ENCODE measurements around the gene CFAP69. TPM values are rescaled to one million over a fixed set of nuclear protein-coding genes. Genes with fewer than 3 reads are reported as not detected.

CFAP69 gene
- 2.7 to 3.4 TPM (median 3.3 TPM) in 3 replicates for total RNA-seq (2021)
- percentile 51 among the genes with signal in this experiment for Bru-seq, nascent RNA
- long read RNA-seq, experiment 1, partial matches to known transcripts = 0 of 9 reads
- long read RNA-seq, experiment 1, other reads (novel, unspliced or antisense) = 9 of 9 reads
- long read RNA-seq, experiment 2, partial matches to known transcripts = 0 of 1 reads
- long read RNA-seq, experiment 2, other reads (novel, unspliced or antisense) = 1 of 1 reads
- long read RNA-seq, experiment 3, partial matches to known transcripts = 2 of 6 reads
- long read RNA-seq, experiment 3, other reads (novel, unspliced or antisense) = 4 of 6 reads

DNA sequence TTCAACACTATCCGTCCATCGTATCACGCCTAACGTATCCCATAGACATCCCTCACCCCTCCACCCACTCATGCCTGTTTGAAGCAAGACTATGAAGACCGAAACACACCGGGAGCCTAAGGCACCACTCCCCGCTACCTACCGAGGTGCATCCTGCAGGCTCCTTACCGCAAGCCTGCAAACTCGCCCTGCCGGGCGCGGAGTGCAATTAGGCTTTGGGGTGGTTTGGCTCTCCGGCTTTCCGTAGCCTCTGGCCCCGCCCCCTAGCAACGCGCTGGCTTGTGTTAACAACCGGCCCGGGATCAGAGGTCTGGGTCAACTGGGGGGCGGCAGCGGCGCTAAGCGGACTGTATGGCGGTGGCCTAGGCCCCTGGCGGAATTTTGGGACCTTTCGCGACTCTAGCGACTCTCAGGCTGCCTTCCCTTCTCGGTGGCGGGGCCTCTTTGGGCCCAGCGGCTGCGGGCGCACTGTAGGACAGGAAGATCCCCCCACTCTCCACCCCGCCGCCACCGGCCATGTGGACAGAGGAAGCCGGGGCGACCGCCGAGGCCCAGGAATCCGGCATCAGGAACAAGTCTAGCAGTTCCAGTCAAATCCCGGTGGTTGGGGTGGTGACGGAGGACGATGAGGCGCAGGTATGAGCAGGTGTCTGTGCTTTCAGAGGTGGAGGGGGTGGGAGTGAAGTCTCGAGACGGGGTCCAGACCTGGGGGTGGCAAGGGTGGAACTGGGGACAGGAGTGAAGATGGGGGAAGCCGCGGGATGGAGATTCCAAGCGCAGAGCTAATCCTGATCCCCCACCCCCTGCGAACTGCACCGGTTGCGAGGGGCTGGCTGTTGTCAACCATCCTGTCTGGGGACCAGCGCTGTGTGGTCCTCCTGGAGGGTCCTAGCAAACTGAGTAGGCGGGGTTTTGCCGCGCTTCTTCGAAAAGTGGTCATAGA lies at the start of gene CFAP69:
TSS of gene CFAP69 (plus strand) at position 266 of the 943 bp plus-strand sequence. CDS start at position 517, 251 bp downstream.
- Mint-ChIP-seq H3K27ac (no peak within 1 kb of the TSS), H3K36me3 (no peaks in the 10 kb centered on the region), H3K4me1 (peaks cover 43% of the 10 kb centered on the region), H3K27me3 (ENCODE audit: low read depth) (peaks cover 31% of the 10 kb centered on the region), H3K9me3 (no peaks in the 10 kb centered on the region), H3K4me3 (peak within 1 kb of the TSS; percentile 95)
- ChIA-PET POLR2A (interaction anchor here (1.2 to 1.3 kb wide), 2 partner anchors 21 to 33 kb away, joined by 3 to 5 read pairs; partner anchors contain the start of gene STEAP2), CTCF (interaction anchor here (0.8 to 2.6 kb wide), 4 partner anchors 15 to 183 kb away, joined by 3 to 11 read pairs (median 6); partner anchors contain the start of gene STEAP2)
- ATAC-seq (peak; percentile 83), DNase-seq (ENCODE audit: low spot score) (peak; percentile 98)
- no peak for TF ChIP-seq ZNF263 (CRISPR knock-in tag; IDR thresholded peaks at IDR 0.05; ENCODE audit: low read depth)
- TF ChIP-seq FOXK1 (CRISPR knock-in tag; IDR thresholded peaks at IDR 0.05) = peak; percentile 97
- TF ChIP-seq ARID4B (CRISPR knock-in tag; IDR thresholded peaks at IDR 0.05; ENCODE audit: borderline replicate concordance) = no peak
- TF ChIP-seq ZNF121 (CRISPR knock-in tag; IDR thresholded peaks at IDR 0.05) = no peak
- no peak for TF ChIP-seq EMX1 (CRISPR knock-in tag; IDR thresholded peaks at IDR 0.05)
- TF ChIP-seq MLX (CRISPR knock-in tag; IDR thresholded peaks at IDR 0.05) = no peak
- TF ChIP-seq NFYB (CRISPR knock-in tag; conservative IDR thresholded peaks at IDR 0.05; ENCODE audit: low read depth) = 0 out of 2 replicates have a peak, but pooled peaks have one; percentile 5
- TF ChIP-seq TCF7 (CRISPR knock-in tag; IDR thresholded peaks at IDR 0.05; ENCODE audit: low read depth) = no peak
- TF ChIP-seq ZNF396 (CRISPR knock-in tag; IDR thresholded peaks at IDR 0.05; ENCODE audit: borderline replicate concordance) = no peak
- TF ChIP-seq E2F5 (CRISPR knock-in tag; IDR thresholded peaks at IDR 0.05) = no peak
- no peak for TF ChIP-seq ELF4 (CRISPR knock-in tag; IDR thresholded peaks at IDR 0.05; ENCODE audit: low read depth)
- TF ChIP-seq, protein P1, sequence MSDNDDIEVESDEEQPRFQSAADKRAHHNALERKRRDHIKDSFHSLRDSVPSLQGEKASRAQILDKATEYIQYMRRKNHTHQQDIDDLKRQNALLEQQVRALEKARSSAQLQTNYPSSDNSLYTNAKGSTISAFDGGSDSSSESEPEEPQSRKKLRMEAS (CRISPR knock-in tag; IDR thresholded peaks at IDR 0.05) = peak; percentile 55
- TF ChIP-seq PRRX2 (CRISPR knock-in tag; IDR thresholded peaks at IDR 0.05) = no peak
- 0 out of 2 replicates have a peak, but pooled peaks have one; percentile 39 for TF ChIP-seq ATF1 (CRISPR knock-in tag; IDR thresholded peaks at IDR 0.05)
- peak; percentile 81 for TF ChIP-seq CREM (CRISPR knock-in tag; IDR thresholded peaks at IDR 0.05)
- 0 out of 2 replicates have a peak, but pooled peaks have one; percentile 11 for TF ChIP-seq ZBTB43 (CRISPR knock-in tag; IDR thresholded peaks at IDR 0.05)
- no peak for TF ChIP-seq JAZF1 (CRISPR knock-in tag; IDR thresholded peaks at IDR 0.05)
- no peak for TF ChIP-seq RELA (CRISPR knock-in tag; IDR thresholded peaks at IDR 0.05; ENCODE audit: borderline replicate concordance)
- TF ChIP-seq ZNF232 (CRISPR knock-in tag; IDR thresholded peaks at IDR 0.05) = 0 out of 2 replicates have a peak, but pooled peaks have one; percentile 69
- TF ChIP-seq CREB1 (CRISPR knock-in tag; IDR thresholded peaks at IDR 0.05) = no peak
- no peak for TF ChIP-seq ZNF671 (CRISPR knock-in tag; IDR thresholded peaks at IDR 0.05)
- peak; percentile 74; the same call in 1 of the 2 replicates for TF ChIP-seq TEAD1 (CRISPR knock-in tag; IDR thresholded peaks at IDR 0.05)
- TF ChIP-seq, protein P2, sequence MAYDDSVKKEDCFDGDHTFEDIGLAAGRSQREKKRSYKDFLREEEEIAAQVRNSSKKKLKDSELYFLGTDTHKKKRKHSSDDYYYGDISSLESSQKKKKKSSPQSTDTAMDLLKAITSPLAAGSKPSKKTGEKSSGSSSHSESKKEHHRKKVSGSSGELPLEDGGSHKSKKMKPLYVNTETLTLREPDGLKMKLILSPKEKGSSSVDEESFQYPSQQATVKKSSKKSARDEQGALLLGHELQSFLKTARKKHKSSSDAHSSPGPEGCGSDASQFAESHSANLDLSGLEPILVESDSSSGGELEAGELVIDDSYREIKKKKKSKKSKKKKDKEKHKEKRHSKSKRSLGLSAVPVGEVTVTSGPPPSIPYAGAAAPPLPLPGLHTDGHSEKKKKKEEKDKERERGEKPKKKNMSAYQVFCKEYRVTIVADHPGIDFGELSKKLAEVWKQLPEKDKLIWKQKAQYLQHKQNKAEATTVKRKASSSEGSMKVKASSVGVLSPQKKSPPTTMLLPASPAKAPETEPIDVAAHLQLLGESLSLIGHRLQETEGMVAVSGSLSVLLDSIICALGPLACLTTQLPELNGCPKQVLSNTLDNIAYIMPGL (CRISPR knock-in tag; IDR thresholded peaks at IDR 0.05) = peak; percentile 82; the same call in 1 of the 2 replicates
- TF ChIP-seq, protein P3, sequence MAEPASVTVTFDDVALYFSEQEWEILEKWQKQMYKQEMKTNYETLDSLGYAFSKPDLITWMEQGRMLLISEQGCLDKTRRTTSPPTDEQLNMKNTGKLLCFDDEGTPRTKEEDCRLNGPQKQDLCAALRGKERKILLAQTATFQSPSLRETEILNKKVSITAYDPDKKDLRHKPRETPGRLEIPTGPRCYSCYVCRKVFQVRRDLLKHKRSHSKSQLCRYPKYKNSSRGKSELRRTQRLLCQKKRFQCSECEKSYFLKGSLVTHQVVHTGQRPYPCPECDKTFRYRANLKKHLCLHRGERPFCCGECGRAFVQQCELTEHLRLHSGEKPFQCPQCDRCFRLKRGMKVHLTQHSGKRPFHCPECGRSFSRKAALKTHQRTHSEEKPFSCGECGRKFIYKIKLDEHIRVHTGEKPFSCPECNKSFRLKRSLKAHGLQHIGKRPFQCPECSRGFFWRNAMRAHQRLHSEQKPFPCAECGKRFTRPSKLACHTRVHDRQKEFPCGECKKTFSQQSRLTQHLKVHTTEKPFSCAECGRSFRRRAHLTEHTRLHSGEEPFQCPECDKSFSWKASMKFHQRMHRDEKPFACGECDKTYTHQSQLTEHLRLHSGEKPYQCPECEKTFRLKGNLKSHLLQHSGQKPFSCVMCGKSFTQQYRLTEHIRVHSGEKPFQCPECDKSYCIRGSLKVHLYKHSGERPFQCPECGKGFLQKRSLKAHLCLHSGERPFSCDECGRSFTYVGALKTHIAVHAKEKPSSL (CRISPR knock-in tag; conservative IDR thresholded peaks at IDR 0.05) = no peak

Data from WTC11 (cell line).